ENCODE results near the gene SYT4. TPM values are rescaled to one million over a fixed set of nuclear protein-coding genes. Genes with fewer than 3 reads are reported as not detected.

SYT4 gene
- total and polyA plus RNA-seq, 2 of the 4 experiments (the other 2 are of a cell fraction): not detected

DNA sequence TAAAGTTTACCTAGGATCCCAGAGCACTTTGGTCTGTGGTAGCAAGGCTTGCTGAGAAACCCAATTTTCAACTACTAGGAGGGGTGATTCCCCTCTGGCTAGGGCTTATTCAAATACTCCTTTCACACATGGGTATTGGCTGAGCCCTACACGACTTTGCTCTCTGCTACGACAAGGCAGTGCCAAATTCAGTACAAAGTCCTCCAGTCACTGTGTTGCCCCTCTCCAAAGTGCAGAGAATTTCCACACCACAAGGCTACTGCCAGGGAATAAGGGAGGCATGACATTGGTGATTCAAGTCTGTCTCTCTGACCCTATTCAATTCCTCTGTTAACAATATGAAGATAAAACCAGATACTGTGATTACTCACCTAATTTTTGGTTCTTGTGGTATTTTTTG, 38.9 kb downstream of the SYT4 start:
- 20% methylated on average over 1 of the region's 2 CpGs; no CpG with 5 or more reads in 1 of the 2 experiments for WGBS, 2 experiments (ENCODE audit: extremely low coverage in 2 of 2, insufficient read length in 1 of 2)
- H4K91ac ChIP-seq (ENCODE audit: insufficient read depth, low read depth, low read length): no peak overlapping the region
- H3K9me1 ChIP-seq (ENCODE audit: insufficient read depth, low read length): no peaks in the 10 kb centered on the region
- no peak overlapping the region for H3K9ac ChIP-seq (ENCODE audit: low read depth, low read length)
- H3K14ac ChIP-seq (replicated peaks; ENCODE audit: low read depth, low read length): no peak overlapping the region
- in situ Hi-C loops (cut with MboI; ENCODE audit: low sequenced_read_pairs): no loop called here
- CTCF ChIA-PET: interaction anchor here (0.7 kb wide), 1 partner anchor 541 kb away, joined by 4 read pairs; no protein-coding TSS in a partner anchor
- no peak overlapping the region for H4K5ac ChIP-seq (ENCODE audit: low read depth, low read length)
- BruUV-seq (replicated peaks): no TSS peak
- no peaks in the 10 kb centered on the region for H3K27me3 ChIP-seq (ENCODE audit: control insufficient read depth, insufficient read depth, low read length)
- no peaks in the 10 kb centered on the region for H3K36me3 ChIP-seq (ENCODE audit: control insufficient read depth, insufficient read depth, low read length)
- DNase-seq (no peak), ATAC-seq (ENCODE audit: low read depth) (no peak)
- H2BK20ac ChIP-seq (ENCODE audit: low read depth, low read length): no peak overlapping the region
- no peak overlapping the region for H3K18ac ChIP-seq (ENCODE audit: low read depth, low read length)
- no peak overlapping the region for H2AK5ac ChIP-seq (ENCODE audit: low read depth, low read length)
- no peak overlapping the region for H2AK9ac ChIP-seq (replicated peaks; ENCODE audit: low read depth, low read length, poor library complexity)
- no peak overlapping the region for H3K56ac ChIP-seq (ENCODE audit: extremely low read depth, insufficient read depth, low read length)
- H3K4me2 ChIP-seq (ENCODE audit: low read depth, low read length): no peak overlapping the region
- H4K8ac ChIP-seq (ENCODE audit: low read depth in 2 of 2, low read length in 2 of 2): no peak overlapping the region
- POLR2A ChIA-PET (ENCODE audit: unreplicated experiment): no interaction called here
- H2AFZ ChIP-seq (replicated peaks; ENCODE audit: low read length, poor library complexity): no peak overlapping the region
- H3K27ac ChIP-seq (ENCODE audit: insufficient read depth, low read length): no peak overlapping the region
- H2BK120ac ChIP-seq (ENCODE audit: low read depth, low read length): no peak overlapping the region
- H4K20me1 ChIP-seq (ENCODE audit: insufficient read depth, low read length): no peaks in the 10 kb centered on the region
- no peak overlapping the region for H2BK15ac ChIP-seq (ENCODE audit: low read depth, low read length)
- no peak overlapping the region for H3K23ac ChIP-seq (ENCODE audit: low read depth, low read length)
- intact Hi-C loops (cut with micrococcal nuclease): no loop called here
- no peak overlapping the region for H3K4me3 ChIP-seq (ENCODE audit: insufficient read depth, low read depth, low read length)
- no peak overlapping the region for H2BK5ac ChIP-seq (ENCODE audit: low read depth, low read length, poor library complexity, severe bottlenecking)
- H3K79me1 ChIP-seq (ENCODE audit: low read depth in 1 of 2, low read length in 2 of 2): no peaks in the 10 kb centered on the region
- TF ChIP-seq MAZ (IDR thresholded peaks at IDR 0.05; ENCODE audit: borderline replicate concordance, low read depth, low read length): no peak
- TF ChIP-seq CHD1 (IDR thresholded peaks at IDR 0.05; ENCODE audit: low read depth, low read length): no peak
- no peak for TF ChIP-seq CEBPB (IDR thresholded peaks at IDR 0.05; ENCODE audit: low read depth, low read length)
- TF ChIP-seq SMC3 (IDR thresholded peaks at IDR 0.05; ENCODE audit: low read depth, low read length): no peak
- TF ChIP-seq MXI1 (IDR thresholded peaks at IDR 0.05; ENCODE audit: borderline replicate concordance, low read depth, low read length): no peak
- no peak for TF ChIP-seq RCOR1 (IDR thresholded peaks at IDR 0.05; ENCODE audit: insufficient replicate concordance, low read length)
- TF ChIP-seq RAD21 (IDR thresholded peaks at IDR 0.05; ENCODE audit: low read length): no peak
- no peak for TF ChIP-seq FOS (IDR thresholded peaks at IDR 0.05; ENCODE audit: low read depth, low read length)
- no peak for TF ChIP-seq RFX5 (IDR thresholded peaks at IDR 0.05; ENCODE audit: low read depth, low read length)
- no peak for TF ChIP-seq NFE2L2 (IDR thresholded peaks at IDR 0.05; ENCODE audit: low read depth, low read length)
- TF ChIP-seq, protein P1, sequence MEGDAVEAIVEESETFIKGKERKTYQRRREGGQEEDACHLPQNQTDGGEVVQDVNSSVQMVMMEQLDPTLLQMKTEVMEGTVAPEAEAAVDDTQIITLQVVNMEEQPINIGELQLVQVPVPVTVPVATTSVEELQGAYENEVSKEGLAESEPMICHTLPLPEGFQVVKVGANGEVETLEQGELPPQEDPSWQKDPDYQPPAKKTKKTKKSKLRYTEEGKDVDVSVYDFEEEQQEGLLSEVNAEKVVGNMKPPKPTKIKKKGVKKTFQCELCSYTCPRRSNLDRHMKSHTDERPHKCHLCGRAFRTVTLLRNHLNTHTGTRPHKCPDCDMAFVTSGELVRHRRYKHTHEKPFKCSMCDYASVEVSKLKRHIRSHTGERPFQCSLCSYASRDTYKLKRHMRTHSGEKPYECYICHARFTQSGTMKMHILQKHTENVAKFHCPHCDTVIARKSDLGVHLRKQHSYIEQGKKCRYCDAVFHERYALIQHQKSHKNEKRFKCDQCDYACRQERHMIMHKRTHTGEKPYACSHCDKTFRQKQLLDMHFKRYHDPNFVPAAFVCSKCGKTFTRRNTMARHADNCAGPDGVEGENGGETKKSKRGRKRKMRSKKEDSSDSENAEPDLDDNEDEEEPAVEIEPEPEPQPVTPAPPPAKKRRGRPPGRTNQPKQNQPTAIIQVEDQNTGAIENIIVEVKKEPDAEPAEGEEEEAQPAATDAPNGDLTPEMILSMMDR (conservative IDR thresholded peaks at IDR 0.05; ENCODE audit: low read depth, low read length): no peak
- TF ChIP-seq BHLHE40 (IDR thresholded peaks at IDR 0.05; ENCODE audit: low read depth, low read length): no peak
- no peak for TF ChIP-seq POLR2A (IDR thresholded peaks at IDR 0.05; ENCODE audit: low read depth, low read length)
- TF ChIP-seq, protein P2, sequence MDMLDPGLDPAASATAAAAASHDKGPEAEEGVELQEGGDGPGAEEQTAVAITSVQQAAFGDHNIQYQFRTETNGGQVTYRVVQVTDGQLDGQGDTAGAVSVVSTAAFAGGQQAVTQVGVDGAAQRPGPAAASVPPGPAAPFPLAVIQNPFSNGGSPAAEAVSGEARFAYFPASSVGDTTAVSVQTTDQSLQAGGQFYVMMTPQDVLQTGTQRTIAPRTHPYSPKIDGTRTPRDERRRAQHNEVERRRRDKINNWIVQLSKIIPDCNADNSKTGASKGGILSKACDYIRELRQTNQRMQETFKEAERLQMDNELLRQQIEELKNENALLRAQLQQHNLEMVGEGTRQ (IDR thresholded peaks at IDR 0.05; ENCODE audit: low read depth, low read length): no peak
- H3K4ac ChIP-seq (ENCODE audit: low read depth, low read length): no peak overlapping the region
- dilution Hi-C loops (cut with HindIII; ENCODE audit: low sequenced_read_pairs, unreplicated experiment): no loop called here
- H3K4me1 ChIP-seq (ENCODE audit: control insufficient read depth, insufficient read depth, low read length): no peaks in the 10 kb centered on the region
- peaks cover 5% of the 10 kb centered on the region for H3K9me3 ChIP-seq (ENCODE audit: control insufficient read depth, insufficient read depth, low read length)
